ENCODE data around the gene ZMAT5.

The ZMAT5 gene

DNA sequence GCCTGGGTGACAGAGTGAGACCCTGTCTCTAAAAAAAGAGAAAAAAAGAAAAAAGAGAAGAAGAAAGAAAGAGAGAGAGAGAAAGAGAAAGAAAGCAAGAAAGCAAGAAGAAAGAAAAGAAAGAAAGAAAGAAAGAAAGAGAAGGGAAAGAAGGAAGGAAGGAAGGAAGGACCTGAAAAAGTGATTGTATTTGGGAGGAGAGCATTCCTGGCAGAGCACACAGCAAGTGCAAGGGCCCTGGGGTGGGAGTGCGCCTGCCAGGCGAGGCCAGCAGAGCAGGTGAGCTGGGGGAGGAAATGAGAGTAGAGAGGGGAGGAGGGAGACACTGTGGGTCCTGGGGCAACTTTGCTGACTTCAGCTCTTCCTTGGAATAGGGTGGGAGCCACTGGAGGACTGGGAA is 54.7 kb downstream of the ZMAT5 start:
- no peak for DNase-seq

DNA sequence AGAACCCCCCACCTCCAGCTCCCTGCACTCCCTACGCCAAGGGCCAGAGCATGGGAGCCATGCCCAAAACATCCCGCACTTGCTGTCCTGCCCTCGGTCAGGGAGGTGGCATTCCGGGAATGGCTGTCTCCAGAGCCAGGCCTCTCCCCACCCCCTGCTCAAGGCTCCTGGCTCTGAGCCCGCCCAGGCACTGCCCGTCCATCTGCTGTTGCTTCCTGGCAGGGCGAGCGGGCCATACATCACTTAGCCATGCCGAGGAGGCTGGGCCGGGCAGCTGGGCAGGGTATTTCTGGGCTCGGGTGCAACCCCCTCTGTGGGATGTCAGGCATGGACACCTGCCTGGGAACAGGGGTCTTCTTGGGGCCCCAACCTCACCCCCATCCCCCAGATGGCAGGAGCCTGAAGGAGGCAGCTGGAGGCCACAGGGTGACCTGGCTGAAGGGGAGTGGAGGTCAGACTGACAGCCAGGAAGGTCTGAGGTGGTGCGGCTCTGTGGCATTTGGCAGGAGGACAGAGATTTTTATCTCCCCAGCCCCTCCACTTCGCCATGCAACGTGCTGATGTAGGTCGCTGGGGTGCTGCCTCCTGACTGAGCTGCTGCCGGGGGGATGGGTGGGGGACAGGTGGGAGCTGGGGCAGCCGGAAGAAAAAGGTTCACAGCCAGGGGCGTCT is 55.7 kb downstream of the ZMAT5 start:
- DNase-seq = peak in 1 of 56 donors; percentile 15

- no peak for DNase-seq
Observed at GRCh38 chr22:29710193-29710592, 56.6 kb downstream of the ZMAT5 start.

GRCh38 chr22:29707471-29707870 is 59.3 kb downstream of the ZMAT5 start:
- DNase-seq = no peak

GRCh38 chr22:29707010-29707409 is 59.8 kb downstream of the ZMAT5 start:
- no peak for DNase-seq

DNA sequence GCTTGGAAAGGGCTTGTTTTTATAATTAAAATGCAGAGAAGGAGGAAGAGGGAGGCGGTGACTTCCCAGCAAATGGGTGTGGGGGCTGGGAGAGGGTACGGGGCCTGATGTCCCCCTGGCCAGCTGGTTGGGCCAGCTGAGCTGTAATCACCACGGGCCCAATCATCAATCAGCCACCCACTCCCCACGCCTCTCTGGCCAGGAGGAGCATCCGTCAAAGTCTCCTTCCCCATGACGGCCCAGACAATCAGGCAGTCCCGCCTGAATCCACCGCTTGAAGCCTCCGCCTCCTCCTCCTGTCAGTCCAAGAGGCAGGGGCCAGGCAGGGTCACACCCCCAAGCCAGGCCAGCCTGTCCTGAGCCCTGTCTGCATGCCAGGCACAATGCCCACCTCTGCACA is 60.3 kb downstream of the ZMAT5 start:
- no peak for DNase-seq

DNA sequence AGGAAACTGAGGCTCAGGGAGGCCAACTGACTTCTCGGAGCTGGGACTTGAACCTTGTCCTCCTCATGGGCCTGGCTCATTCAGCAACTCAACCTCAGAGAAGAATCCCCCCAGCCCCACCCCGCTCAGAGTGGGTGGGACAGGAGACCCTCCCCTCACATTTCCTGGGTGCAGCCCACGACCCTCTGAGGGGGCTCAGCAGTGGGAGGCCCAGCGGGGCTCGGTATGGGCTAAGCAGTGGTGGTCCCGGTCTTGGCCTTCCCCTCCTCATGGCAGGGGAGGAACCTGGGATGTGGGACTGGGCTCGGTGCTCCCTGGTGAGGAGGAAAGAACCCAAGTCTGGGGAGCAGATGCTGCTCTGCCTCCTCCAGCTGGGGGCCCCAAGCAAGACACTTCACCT is 61.2 kb downstream of the ZMAT5 start:
- DNase-seq = no peak

GRCh38 chr22:29704528-29705285 is 62.1 kb downstream of the ZMAT5 start:
- DNase-seq = peak in 52 of 56 donors; percentile 34 to 88 (median 72)

GRCh38 chr22:29703569-29704195 is 63.1 kb downstream of the ZMAT5 start:
- DNase-seq = no peak

GRCh38 chr22:29702931-29703501 is 63.8 kb downstream of the ZMAT5 start:
- DNase-seq = peak in 28 of 56 donors; percentile 10 to 62 (median 30)

DNA sequence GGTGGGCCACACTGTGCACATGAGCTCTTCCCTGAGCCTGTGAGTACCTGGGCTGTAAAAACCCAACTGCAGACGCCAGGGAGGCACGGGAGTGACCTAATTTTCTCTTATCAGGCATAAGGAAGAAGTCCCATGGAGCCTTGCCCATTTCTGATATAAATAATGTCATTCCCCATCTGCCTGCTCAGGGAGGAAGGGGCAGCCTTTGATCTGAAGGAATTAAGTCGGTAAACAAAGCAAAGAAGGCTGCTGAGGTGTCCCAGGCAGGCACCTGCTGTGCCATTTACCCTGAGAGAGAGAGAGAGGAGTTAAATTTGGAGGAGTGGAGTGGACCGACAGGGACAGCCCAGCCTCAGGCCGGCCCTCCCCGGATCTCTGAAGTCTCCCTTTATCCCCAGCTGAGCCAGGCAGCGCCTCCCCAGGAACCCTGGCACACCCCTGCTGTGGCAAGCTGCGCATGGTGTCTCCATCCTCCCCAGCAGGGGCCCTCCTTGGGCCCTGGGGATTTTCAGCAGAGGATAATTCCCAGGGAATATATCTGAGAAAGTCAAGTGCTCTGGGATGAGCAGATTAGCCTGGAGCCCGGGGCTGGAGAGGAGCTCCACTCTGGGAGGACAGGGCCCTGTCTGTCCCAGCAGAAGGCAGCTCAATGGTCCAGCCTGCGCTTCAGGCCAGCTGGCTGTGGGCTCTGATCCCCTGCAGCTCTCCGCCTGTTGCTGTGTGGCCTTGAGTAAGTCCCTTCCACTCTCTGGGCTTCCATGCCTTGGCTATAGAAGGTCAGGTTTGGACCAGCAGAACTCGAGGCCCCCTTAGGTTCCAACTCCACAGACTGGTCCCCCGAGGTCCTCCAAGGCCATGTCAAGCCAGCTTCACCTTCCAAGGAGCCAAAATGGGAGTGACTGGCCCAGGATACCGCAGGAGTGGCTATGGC is 64.5 kb downstream of the ZMAT5 start:
- DNase-seq = peak in 3 of 56 donors; percentile 21 to 31 (median 29)

GRCh38 chr22:29701155-29701999 is 65.4 kb downstream of the ZMAT5 start:
- DNase-seq = no peak

- DNase-seq = no peak
Observed at GRCh38 chr22:29700900-29701154, 66.0 kb downstream of the ZMAT5 start.

- no peak for DNase-seq
Observed at GRCh38 chr22:29700206-29700899, 66.5 kb downstream of the ZMAT5 start.

GRCh38 chr22:29697853-29698598 is 68.8 kb downstream of the ZMAT5 start:
- peak in 2 of 56 donors; percentile 11 to 28 for DNase-seq

GRCh38 chr22:29695129-29695926 is 71.5 kb downstream of the ZMAT5 start:
- DNase-seq = peak in 45 of 56 donors; percentile 7 to 78 (median 42)

- no peak for DNase-seq
Observed at GRCh38 chr22:29693671-29694070, 73.1 kb downstream of the ZMAT5 start.

GRCh38 chr22:29693161-29693560 is 73.6 kb downstream of the ZMAT5 start:
- DNase-seq = no peak
